GM11168 (cell line): ENCODE data around the gene ASPDH.

Experiments used
- in situ Hi-C: fragments of 300-500 bp; cut with MboI; formaldehyde crosslinking; loops from one replicate; pipeline ENCODE4 v1.12.0; 2022; ENCODE audit warnings: low sequenced_read_pairs; ENCODE audit not compliant: unreplicated experiment

ASPDH gene

GRCh38 chr19:50513746-50514345 lies at the start of gene ASPDH:
Gene ASPDH, minus strand, starts transcription at chr19:50513913. Its CDS starts 90 bp downstream, at chr19:50513823.
- in situ Hi-C loops: no loop called here

DNA sequence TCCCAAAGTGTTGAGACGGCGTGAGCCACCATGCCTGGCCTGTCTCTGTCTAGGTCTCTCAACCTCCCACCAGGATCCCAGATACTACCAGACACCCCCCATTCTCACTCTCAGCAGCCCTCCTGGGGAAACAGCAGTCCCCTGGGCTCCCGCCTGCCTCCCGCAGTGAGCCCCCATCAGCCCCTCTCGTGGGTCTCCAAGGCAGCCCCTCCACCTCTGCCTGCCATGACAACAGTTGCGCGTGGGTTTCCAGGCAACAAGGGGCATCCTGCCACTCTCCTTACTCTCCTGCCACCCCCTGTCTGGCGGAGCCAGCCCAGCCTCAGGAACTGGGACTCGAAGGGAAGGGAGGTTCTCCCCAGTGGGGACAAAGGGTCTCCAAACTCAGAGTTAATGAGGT lies 49.3 kb upstream of the ASPDH start:
- in situ Hi-C loops: no loop called here

GRCh38 chr19:50562329-50562728 lies 48.6 kb upstream of the ASPDH start:
- in situ Hi-C loops: no loop called here

GRCh38 chr19:50559636-50560035 lies 45.9 kb upstream of the ASPDH start:
- in situ Hi-C loops: no loop called here

DNA sequence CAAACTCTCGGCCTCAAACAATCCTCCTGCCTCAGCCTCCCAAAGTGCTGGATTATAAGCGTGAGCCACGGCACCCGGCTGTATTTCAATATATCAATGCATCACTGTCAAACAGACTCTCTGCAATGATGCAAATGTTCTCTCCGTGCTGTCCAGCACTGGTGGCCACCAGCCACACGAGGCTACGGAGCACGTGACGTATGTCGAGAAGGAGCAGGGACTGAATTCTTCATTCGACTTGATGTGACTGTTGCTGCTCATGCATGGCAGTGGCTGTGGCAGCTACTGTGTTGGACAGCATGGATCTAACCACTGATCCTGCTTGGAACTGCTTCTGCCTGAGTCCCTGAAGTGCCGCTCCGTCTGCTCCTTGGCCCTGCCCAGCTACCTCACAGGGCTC lies 44.7 kb upstream of the ASPDH start:
- in situ Hi-C loops: no loop called here

DNA sequence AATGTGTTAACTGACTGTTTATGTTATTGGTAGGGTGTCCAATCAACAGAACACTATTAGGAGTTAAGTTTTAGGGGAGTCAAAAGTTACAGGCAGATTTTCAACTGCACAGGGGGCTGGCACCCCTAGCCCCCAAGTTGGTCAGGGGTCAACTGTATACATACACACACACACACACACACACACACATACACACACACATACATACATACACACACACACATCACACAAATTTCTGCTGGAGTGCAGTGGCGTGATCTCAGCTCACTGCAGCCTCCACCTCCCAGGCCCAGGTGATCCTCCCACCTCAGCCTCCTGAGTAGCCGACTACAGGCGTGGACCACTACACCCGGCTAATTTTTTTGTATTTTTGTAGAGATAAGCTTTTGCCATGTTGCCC lies 44.3 kb upstream of the ASPDH start:
- in situ Hi-C loops: no loop called here

GRCh38 chr19:50557009-50557613 lies 43.4 kb upstream of the ASPDH start:
- in situ Hi-C loops: no loop called here

GRCh38 chr19:50556282-50557008 lies 42.7 kb upstream of the ASPDH start:
- in situ Hi-C loops: no loop called here

GRCh38 chr19:50555450-50556281 lies 42.0 kb upstream of the ASPDH start:
- in situ Hi-C loops: no loop called here

- in situ Hi-C loops: no loop called here
These were observed 41.3 kb upstream of the ASPDH start for GRCh38 chr19:50555033-50555432.

DNA sequence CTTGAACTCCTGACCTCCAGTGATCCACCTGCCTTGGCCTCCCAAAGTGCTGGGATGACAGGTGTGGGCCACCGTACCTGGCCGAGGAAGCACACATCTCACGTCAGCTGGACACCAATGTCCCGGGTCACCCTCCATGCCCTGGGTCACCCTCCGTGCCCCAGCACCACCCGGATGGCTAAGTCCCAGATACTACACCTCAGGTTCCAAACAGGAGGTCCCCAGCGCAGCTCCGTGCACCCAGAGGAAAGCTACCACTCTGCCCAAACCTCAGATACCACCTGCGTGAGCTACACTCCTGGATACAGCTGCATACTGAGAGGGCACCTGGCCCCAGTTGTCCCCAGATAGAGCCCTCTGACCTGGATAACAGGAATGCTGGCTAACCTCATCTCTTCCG lies 40.5 kb upstream of the ASPDH start:
- in situ Hi-C loops: no loop called here

DNA sequence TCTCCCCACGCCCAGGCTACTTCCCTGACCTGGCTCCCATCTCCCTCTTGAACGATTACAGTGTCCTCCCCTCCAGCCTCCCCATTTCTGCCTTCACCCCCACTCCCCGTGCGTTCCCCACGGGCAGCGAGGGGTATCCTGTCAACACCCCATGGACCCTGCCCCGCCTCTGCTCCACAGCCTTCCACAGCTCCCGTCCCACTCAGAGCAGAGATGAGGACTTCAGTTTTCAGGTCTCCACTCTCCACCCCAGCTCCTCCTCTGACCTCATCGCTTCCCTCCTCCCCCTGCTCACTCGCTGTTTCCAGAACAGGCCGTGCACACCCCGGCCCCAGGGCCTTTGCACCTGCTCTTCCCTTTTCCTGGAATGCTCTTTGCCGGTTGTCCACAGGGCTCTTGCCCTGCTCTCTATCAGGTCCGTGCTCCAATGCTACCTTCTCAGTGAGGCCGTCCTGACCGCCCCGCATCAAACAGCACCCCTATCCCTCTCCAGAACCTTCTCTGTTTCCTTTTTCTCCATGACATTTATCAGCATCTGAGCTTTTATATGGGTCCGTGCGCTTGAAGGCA lies 39.5 kb upstream of the ASPDH start:
- in situ Hi-C loops: no loop called here

DNA sequence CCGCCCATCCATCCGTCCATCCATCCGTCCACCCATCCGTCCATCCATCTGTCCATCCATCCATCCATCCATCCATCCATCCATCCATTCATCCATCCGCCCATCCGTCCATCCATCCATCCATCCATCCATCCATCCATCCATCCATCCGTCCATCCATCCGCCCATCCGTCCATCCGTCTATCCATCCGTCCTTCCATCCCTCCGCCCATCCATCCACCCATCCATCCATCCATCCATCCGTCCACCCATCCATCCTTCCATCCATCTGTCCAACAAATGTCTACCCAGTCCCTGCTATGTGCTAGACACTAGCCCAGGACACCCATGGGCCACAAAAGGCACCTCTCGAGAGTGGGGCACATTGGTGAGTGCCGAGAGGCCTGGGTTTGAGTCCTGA lies 38.8 kb upstream of the ASPDH start:
- in situ Hi-C loops: no loop called here

DNA sequence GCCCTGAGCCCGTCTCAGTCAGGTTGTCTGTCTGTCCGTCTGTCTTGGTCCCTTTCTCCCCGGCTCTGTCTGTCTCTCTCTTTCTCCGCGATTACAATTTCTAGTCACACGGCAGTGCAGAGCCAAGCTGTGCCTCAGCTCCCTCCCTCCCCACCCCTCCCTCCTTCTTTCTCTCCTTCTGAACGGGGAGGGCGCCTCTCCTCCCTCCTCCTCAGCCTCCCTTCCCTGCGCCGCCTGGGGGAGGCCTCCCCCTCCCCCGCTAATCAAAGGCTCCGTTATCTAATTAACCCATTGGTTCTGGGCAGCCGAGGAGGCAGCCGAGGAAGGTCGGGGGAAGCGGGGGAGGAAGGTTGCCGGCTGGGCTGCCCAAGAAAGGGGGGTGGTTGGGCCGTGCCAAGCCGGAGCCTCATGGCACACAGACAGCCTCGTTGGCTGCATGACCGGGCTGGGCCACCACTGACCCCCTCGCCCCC lies 38.0 kb upstream of the ASPDH start:
- in situ Hi-C loops: no loop called here

GRCh38 chr19:50551034-50551714 lies 37.5 kb upstream of the ASPDH start:
- in situ Hi-C loops: no loop called here

DNA sequence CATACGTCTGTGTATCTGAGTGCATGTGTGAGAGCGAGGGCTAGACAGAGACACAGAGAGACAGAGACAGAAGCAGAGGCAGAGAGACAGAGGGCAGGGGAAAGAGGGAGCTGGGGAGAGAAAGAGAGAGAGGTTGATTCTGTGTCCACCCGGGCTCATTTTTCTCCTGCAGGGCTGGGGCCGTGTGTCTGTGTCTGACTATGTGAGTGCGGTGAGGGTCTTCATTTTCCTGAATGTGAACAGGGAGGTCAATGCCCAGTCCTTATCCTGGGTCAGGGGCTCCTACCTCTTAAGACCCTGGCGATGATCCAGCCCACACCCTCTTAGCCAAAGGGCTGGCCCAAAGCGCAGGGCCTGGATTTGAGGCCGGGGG lies 36.9 kb upstream of the ASPDH start:
- in situ Hi-C loops: no loop called here

DNA sequence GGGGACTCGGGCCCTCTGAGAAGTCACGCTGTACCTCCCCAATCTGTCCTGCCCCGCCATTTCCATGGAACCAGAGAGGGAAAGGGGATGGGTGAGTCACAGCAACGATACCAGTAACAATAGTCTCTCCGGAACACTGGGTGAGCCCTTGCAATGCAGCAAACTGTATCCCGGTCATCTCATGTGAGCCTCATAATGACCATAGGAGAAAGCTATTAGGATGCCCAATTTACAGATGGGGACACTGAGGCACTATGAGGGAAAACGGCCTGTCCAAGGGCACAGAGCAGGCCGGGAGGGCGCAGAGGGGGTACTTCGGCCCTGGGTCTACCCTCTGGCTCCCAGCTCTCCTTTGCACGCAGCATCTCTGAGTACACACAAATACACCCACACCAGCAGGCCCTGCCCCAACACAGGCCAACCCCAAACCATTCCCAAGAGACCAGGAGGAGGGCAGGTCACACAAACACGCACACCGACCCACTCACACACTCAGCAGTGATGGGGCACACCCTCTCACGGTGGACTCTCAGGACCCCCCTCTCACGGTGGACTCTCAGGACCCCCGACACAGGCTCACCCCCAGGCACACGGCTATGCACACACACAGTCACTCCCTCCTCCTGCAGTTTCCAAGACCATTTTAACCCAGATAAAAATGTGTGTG lies 36.3 kb upstream of the ASPDH start:
- in situ Hi-C loops: no loop called here

- in situ Hi-C loops: no loop called here
These were observed 35.6 kb upstream of the ASPDH start for GRCh38 chr19:50549059-50549926.
